Transverse colon (tissue), 4 donors: ENCODE results near the gene LBR.

Experiments used
- CTCF ChIP-seq, 5 experiments: fragments of 200-600 bp in 3 of 5; fragments of 450-650 bp in 2 of 5; sonication (generic) in 3 of 5; IDR thresholded peaks; 1 replicate in 2 of 5; 2 replicates in 3 of 5; pipeline ENCODE4 v1.5.1; 2016 to 2017; ENCODE audit warnings: antibody characterized with exemption in 5 of 5, inconsistent platforms in 3 of 5, mild to moderate bottlenecking in 2 of 5, moderate library complexity in 1 of 5
- EP300 ChIP-seq: sonication (generic); formaldehyde crosslinking; IDR thresholded peaks from one replicate; pipeline ENCODE4 v1.6.1; 2017; ENCODE audit warnings: antibody characterized with exemption, low read depth
- POLR2A ChIP-seq: fragments of 450-650 bp; IDR thresholded peaks from one replicate; pipeline ENCODE4 v1.6.1; 2016; ENCODE audit warnings: antibody characterized with exemption, mild to moderate bottlenecking, moderate library complexity
- POLR2AphosphoS5 ChIP-seq, 3 donors: sonication (generic); formaldehyde crosslinking; IDR thresholded peaks; one replicate each; pipeline ENCODE4 v1.6.1; 2016; ENCODE audit warnings: antibody characterized with exemption in 3 of 3

GRCh38 chr1:225458222-225458631, 30.4 kb upstream of the LBR start:
- no peak for TF ChIP-seq POLR2A
- no peak for TF ChIP-seq CTCF (IDR thresholded peaks at IDR 0.05)
- TF ChIP-seq POLR2AphosphoS5 (IDR thresholded peaks at IDR 0.05): no peak
- no peak for TF ChIP-seq EP300
